HG02642 (cell line): Measurements from ENCODE around the gene BCLAF1.

ENCODE experiments used
- ATAC-seq: cut with Tn5 transposase; IDR thresholded peaks from one replicate; pipeline ENCODE4 v1.9.1; 2021; ENCODE audit warnings: mild to moderate bottlenecking; ENCODE audit not compliant: unreplicated experiment, poor library complexity

The BCLAF1 gene, protein sequence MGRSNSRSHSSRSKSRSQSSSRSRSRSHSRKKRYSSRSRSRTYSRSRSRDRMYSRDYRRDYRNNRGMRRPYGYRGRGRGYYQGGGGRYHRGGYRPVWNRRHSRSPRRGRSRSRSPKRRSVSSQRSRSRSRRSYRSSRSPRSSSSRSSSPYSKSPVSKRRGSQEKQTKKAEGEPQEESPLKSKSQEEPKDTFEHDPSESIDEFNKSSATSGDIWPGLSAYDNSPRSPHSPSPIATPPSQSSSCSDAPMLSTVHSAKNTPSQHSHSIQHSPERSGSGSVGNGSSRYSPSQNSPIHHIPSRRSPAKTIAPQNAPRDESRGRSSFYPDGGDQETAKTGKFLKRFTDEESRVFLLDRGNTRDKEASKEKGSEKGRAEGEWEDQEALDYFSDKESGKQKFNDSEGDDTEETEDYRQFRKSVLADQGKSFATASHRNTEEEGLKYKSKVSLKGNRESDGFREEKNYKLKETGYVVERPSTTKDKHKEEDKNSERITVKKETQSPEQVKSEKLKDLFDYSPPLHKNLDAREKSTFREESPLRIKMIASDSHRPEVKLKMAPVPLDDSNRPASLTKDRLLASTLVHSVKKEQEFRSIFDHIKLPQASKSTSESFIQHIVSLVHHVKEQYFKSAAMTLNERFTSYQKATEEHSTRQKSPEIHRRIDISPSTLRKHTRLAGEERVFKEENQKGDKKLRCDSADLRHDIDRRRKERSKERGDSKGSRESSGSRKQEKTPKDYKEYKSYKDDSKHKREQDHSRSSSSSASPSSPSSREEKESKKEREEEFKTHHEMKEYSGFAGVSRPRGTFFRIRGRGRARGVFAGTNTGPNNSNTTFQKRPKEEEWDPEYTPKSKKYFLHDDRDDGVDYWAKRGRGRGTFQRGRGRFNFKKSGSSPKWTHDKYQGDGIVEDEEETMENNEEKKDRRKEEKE

GRCh38 chr6:136289579-136290409, at the start of gene BCLAF1:
Gene BCLAF1 (minus strand): TSS chr6:136289846. CDS start chr6:136279866, 9,980 bp downstream.
- peak; percentile 92 for ATAC-seq

- ATAC-seq = no peak
Observed at GRCh38 chr6:136338486-136338885, 48.8 kb upstream of the BCLAF1 start.

DNA sequence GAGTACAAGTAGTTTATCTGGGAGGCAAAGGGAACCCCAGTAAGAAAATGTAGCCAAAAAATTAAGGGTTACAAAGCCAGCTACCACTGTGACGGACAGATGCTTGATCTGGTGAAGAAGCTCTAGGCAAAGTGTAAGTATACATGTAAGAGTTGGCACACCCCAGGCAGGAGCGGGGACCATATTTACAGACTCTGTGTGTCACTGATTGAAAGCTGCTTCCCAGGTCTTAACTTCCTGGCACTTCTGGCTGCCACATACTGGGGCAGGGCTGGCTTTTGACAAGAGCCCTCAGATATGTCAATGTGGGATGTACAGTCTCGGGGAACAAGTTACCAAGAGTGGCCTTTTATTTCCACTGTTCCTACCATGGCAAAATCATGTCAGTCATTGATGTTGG, 48.0 kb upstream of the BCLAF1 start:
- no peak for ATAC-seq

DNA sequence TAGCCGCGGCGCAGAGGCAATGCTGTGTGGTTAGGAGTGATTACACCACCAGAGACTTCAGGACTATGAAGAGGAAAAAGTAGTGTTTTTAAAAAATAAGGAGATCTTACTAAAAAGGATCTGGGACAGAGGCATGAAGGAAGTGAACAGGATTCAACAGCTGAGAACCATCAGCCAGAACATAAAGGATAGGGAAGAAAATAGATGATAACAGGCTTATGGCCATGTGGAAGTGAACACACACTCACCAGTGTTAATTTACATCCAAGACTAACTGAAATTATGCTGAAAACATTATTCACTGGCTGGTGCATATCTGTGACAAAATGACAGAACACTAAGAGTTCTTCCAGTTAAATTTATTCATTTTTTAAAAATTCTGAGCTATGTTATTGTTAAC, 47.5 kb upstream of the BCLAF1 start:
- ATAC-seq = no peak

- no peak for ATAC-seq
Observed at GRCh38 chr6:136335736-136336363, 46.2 kb upstream of the BCLAF1 start.

- ATAC-seq = no peak
Observed at GRCh38 chr6:136334853-136335252, 45.2 kb upstream of the BCLAF1 start.

DNA sequence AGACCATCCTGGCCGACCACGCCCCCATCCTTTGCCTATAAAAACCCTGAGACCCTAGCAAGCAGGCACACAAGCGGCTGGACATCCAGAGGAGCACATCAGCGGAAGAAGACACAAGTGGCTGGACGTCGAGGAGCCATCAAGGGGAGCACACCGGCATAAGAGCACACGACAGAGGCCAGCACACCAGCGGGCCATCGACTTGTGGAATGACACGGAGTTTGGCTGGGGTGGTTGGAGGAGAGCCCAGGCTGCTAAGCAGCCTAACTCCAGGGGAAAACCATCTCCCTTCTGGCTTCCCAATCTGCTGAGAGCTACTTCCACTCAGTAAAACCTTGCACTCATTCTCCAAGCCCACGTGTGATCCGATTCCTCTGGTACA, 44.8 kb upstream of the BCLAF1 start:
- ATAC-seq = no peak

- no peak for ATAC-seq
Observed at GRCh38 chr6:136333824-136334464, 44.3 kb upstream of the BCLAF1 start.

DNA sequence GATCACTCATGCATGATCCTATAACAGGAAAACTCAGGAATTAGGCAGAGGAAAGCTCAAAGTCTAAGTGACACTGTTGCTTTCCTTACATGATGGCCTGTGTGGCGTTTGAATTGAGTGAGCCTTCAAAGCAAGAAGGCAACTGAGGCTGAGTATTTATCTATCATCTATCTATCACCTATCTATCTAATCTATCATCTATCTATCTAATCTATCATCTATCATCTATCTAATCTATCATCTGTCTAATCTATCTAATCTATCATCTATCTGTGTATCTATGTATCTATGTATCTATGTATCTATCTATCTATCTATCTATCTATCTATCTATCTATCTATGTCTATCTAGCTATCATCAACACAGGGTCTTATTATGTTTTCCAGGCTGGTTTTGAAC, 41.8 kb upstream of the BCLAF1 start:
- no peak for ATAC-seq

- ATAC-seq = no peak
Observed at GRCh38 chr6:136330634-136331033, 41.0 kb upstream of the BCLAF1 start.

GRCh38 chr6:136326038-136326553, 36.5 kb upstream of the BCLAF1 start:
- ATAC-seq = no peak

DNA sequence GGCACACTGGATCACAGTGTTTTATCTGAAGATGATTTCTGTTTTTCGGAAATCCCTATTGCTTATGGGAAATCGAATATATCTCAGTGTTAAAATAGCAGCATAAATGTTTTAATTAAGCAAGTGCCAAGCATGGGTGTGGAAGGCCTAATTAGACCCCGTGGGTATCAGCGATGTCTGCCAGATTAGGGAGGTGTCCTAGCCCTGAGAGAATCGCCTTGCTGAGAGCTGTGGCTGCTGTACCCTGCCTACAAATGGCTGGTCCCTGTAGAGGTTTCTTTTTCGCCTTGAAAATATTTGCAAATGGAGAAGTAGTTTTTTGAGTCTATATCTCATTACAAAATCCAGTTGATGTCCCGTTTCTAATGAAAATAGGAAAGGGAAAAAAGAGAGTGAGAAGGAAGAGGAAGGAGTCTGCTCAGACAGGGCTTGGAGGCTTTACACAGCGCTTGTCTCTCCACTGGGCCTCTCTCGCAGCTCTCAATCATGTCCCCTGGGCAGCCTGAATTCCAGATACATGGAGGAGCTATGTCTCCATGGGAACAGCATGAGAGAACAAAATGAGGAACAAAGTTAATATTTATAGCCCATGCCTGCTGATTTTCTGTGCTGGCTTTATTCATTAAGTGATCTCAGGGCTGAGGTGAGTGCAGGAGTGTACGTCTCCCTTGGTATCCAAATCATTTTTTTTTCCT, 35.2 kb upstream of the BCLAF1 start:
- no peak for ATAC-seq

DNA sequence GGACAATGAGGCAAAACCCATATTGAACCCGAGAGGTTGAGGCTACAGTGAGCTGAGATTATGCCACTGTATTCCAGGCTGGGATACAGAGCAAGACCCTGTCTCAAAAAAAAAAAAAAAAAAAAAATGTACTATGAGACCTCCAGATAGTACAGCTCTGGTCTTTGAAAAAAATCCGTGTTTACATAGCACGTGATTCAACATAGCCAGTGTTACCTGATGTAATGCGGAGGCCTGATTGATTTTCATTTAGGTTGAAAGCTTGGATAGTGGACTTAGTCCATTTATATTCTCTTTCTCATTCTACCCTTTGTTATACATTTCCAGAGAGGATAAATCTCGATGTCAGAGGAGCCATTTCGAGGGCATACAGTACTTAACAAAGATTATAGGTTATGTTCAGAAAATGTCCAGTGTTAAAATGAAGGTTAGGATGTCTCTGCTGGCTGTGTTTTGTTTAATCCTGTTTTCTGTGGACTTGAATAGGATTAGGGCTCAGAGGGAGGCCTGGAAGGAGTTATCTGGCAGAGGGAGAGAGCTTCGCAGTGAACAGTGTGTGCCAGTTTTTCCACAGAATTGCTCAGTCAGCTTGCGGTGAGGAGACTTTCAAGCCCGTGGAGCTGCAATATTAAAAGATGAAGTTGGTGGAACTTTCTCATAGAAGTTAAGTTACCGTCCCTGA, 33.9 kb upstream of the BCLAF1 start:
- ATAC-seq = no peak

DNA sequence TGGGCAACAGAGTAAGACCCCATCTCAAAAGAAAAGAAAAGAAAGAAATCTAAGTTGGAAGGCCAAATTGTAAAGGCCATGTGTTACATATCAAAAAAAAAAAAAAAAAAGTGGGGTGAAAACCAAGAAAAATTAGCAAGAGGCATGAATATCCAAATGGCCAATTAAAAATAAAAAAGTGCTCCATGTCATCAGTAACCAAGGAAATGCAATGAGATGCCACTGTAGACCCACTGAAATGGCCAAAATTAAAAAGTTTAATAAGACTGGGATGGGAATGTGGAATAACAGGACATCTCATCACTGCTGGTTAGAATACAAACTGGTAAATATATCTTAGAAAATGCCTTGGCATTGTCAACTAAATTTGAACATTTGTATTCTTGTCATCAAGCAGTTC, 30.1 kb upstream of the BCLAF1 start:
- no peak for ATAC-seq

DNA sequence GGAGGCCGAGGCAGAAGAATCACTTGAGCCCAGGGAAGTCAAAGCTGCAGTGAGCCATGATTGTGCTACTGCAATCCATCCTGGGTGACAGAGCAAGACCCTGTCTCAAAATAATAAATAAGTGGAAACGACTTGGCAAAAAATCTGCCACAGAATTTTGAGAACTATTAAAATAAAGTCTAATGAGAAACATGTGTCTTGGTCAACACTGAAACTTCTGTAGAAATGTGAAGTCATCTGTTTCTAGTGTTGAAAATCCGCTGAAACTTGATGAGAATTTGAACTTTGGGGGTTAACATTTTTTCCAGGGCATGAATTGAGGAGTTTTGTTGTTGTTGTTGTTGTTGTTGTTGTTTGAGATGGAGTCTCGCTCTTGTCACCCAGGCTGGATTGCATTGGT, 29.0 kb upstream of the BCLAF1 start:
- ATAC-seq = no peak

- ATAC-seq = no peak
Observed at GRCh38 chr6:136317971-136318370, 28.3 kb upstream of the BCLAF1 start.

- ATAC-seq = peak; percentile 68
Observed at GRCh38 chr6:136317021-136317694, 27.5 kb upstream of the BCLAF1 start.

DNA sequence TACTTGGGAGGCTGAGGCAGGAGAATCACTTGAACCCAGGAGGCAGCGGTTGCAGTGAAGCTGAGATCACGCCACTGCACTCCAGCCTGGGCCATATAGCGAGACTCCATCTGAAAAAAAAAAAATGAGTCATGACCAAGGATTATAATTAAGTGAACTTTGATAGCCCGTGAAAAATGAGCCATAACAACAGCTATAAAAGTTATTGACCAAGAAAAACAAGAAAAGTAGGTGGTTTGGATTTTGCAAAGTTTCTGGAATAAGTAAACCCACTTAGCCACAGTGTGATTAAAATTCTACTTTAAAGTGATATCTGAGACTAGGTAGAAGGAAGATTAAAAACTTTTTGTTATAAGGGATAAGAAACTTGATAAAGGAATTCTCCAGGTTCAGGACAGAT, 25.9 kb upstream of the BCLAF1 start:
- ATAC-seq = no peak
